Gastrocnemius medialis (tissue), 4 donors: Measurements from ENCODE around the gene NDNF.

Source experiments
- CTCF ChIP-seq, 5 experiments: fragments of 450-650 bp in 3 of 5; fragments of 200-600 bp in 2 of 5; sonication (generic) in 2 of 5; IDR thresholded peaks in 4 of 5; conservative IDR thresholded peaks in 1 of 5; 1 replicate in 4 of 5; 2 replicates in 1 of 5; pipeline ENCODE4 v1.5.1; 2016 to 2019; ENCODE audit warnings: antibody characterized with exemption in 5 of 5, mild to moderate bottlenecking in 3 of 5, moderate library complexity in 3 of 5
- POLR2A ChIP-seq, 2 donors: fragments of 450-650 bp; IDR thresholded peaks; one replicate each; pipeline ENCODE4 v1.6.1; 2017; ENCODE audit warnings: antibody characterized with exemption in 2 of 2, mild to moderate bottlenecking in 2 of 2, moderate library complexity in 2 of 2

GRCh38 chr4:121034017-121034416 is 38.3 kb downstream of the NDNF start:
- TF ChIP-seq CTCF (IDR thresholded peaks at IDR 0.05 in 4 of 5, conservative IDR thresholded peaks at IDR 0.05 in 1 of 5) (no peak), POLR2A (IDR thresholded peaks at IDR 0.05) (no peak)
